Body of pancreas (tissue), 4 donors: ENCODE measurements around the gene BLOC1S5. TPM values are rescaled to one million over a fixed set of nuclear protein-coding genes. Genes with fewer than 3 reads are reported as not detected.

Experiments
- ATAC-seq: fragments of 150-250 bp; one replicate; pipeline ENCODE4 v1.9.1; 2016
- DNase-seq, 4 donors: peaks; one replicate each; pipeline ENCODE4 v3.0.0-alpha.2; 2019
- H3K27ac ChIP-seq, 4 donors: fragments of 200-600 bp; sonication (generic); 1 replicate in 3 of 4; 2 replicates in 1 of 4; pipeline versions ENCODE4 v1.5.1 to v1.6.1; 2016 to 2019; ENCODE audit warnings: mild to moderate bottlenecking in 1 of 4, mixed read lengths in 1 of 4, moderate library complexity in 1 of 4
- H3K27me3 ChIP-seq, 2 donors: fragments of 200-600 bp; sonication (generic); one replicate each; pipeline ENCODE4 v1.6.0; 2016; ENCODE audit warnings: mild to moderate bottlenecking in 1 of 2
- H3K36me3 ChIP-seq, 2 donors: fragments of 200-600 bp; sonication (generic); replicated peaks in 1 of 2; 2 replicates each; pipeline ENCODE4 v1.5.1; 2016; ENCODE audit warnings: low read depth in 2 of 2; ENCODE audit not compliant: insufficient read depth in 1 of 2
- H3K4me1 ChIP-seq: fragments of 200-600 bp; sonication (generic); one replicate; pipeline ENCODE4 v1.6.0; 2016
- H3K4me3 ChIP-seq, 2 donors: fragments of 200-600 bp; sonication (generic); 1 replicate in 1 of 2; 2 replicates in 1 of 2; pipeline ENCODE4 v1.5.1; 2016 to 2019
- H3K9me3 ChIP-seq, 3 donors: fragments of 200-600 bp; sonication (generic); 1 replicate in 2 of 3; 2 replicates in 1 of 3; pipeline ENCODE4 v1.5.1; 2016
- POLR2A ChIP-seq, 3 donors: fragments of 450-650 bp; IDR thresholded peaks; one replicate each; pipeline ENCODE4 v1.6.1; 2016; ENCODE audit warnings: antibody characterized with exemption in 3 of 3, mild to moderate bottlenecking in 2 of 3
- WGBS, 2 donors: methylation state at CpG; one replicate each; pipeline ENCODE4 v1.1.5; 2017; 5-methylcytosine and 5-hydroxymethylcytosine counted together
- intact Hi-C: fragments of 100-400 bp; cut with DNase I; formaldehyde crosslinking; loops from one replicate; pipeline ENCODE4 v1.15.1; 2023
- total RNA-seq, 2 donors: library from RNA; depleted of rRNA; stranded (reverse); fragments of >200 nt; gene quantifications; one replicate each; pipeline ENCODE4 v1.1.0, GENCODE V29; 2016
- TF ChIP-seq, protein P1 (sequence below), 7 experiments: fragments of 450-650 bp in 4 of 7; fragments of 200-600 bp in 3 of 7; sonication (generic) in 3 of 7; IDR thresholded peaks; one replicate each; pipeline ENCODE4 v1.5.1; 2016 to 2019; ENCODE audit warnings: antibody characterized with exemption in 7 of 7

BLOC1S5 gene
- total RNA-seq, 2 donors from 2014 or later = 2.6 to 4.4 TPM

DNA sequence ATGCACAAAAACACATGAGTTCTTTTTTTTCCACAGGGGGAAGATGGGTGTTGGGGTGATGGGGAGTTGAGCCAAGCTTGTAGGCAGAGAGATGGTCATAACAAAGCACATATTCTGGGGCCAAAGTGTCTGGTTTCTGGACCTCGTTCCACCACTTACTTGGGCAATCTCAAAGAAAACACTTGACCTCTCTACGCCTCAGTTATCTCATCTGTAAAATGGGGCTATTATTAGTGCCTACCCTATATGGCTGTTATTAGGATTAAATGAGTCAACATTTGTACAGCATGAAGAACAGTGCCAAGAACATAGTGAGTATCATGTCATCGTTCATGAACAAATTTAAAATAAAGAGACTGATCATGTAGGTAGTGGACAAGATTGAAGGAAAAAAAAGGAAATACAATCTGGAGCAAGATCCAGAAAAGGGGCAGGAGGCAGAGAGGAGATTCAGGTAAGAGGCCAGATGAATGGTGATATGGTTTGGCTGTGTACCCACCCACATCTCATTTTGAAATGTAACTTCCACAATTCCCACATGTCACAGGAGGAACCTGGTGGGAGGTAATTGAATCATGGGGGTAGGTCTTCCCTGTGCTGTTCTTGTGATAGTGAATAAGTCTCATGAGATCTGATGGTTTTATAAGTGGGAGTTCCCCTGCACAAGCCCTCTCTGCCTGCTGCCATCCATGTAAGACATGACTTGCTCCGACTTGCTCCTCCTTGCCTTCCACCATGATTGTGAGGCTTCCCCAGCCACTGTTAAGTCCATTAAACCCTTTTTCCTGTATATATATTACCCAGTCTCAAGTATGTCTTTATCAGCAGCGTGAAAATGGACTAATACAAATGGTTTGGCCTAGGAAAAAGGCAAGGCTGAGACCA, 23.9 kb upstream of the BLOC1S5 start:
- peaks cover 8 to 13% of the 10 kb centered on the region in 2 donors for H3K36me3 ChIP-seq
- no peak for DNase-seq
- TF ChIP-seq, protein P1, sequence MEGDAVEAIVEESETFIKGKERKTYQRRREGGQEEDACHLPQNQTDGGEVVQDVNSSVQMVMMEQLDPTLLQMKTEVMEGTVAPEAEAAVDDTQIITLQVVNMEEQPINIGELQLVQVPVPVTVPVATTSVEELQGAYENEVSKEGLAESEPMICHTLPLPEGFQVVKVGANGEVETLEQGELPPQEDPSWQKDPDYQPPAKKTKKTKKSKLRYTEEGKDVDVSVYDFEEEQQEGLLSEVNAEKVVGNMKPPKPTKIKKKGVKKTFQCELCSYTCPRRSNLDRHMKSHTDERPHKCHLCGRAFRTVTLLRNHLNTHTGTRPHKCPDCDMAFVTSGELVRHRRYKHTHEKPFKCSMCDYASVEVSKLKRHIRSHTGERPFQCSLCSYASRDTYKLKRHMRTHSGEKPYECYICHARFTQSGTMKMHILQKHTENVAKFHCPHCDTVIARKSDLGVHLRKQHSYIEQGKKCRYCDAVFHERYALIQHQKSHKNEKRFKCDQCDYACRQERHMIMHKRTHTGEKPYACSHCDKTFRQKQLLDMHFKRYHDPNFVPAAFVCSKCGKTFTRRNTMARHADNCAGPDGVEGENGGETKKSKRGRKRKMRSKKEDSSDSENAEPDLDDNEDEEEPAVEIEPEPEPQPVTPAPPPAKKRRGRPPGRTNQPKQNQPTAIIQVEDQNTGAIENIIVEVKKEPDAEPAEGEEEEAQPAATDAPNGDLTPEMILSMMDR (IDR thresholded peaks at IDR 0.05) = no peak
- TF ChIP-seq POLR2A (IDR thresholded peaks at IDR 0.05) = no peak
- no peaks in the 10 kb centered on the region for H3K27me3 ChIP-seq
- H3K4me1 ChIP-seq = peaks cover 27% of the 10 kb centered on the region
- 88 to 95% methylated on average over 5 of the region's 5 CpGs for WGBS, 2 donors
- ATAC-seq = no peak
- intact Hi-C loops = no loop called here
- H3K27ac ChIP-seq = no peak overlapping the region
- no peaks in the 10 kb centered on the region for H3K9me3 ChIP-seq
- no peak overlapping the region for H3K4me3 ChIP-seq

DNA sequence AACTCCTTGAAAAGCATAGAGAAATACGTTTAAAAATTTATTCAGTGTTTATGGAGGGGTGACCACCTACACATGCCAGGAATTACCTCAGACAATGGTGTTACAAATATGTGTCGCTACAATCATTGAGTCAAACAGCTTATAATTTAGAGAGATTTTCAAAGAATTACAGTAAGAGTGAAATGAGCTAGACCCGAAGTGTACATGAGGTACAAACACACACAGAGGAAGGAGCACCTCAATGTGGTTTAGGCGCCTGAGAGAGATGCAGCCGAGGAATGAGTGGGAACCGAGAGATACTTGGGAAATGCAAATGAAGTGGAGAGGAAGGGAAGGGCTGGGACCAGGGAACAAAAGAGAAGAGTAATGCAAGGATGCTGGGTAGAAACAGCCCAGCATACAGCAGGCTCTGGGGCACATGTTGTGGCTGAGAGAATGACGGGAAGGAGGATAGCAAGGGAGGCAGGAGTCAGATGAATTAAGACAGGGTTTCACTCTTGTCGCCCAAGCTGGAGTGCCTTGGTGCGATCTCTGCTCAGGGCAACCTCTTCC, 22.6 kb upstream of the BLOC1S5 start:
- peaks cover 8 to 13% of the 10 kb centered on the region in 2 donors for H3K36me3 ChIP-seq
- H3K4me3 ChIP-seq = no peak overlapping the region
- no peaks in the 10 kb centered on the region for H3K9me3 ChIP-seq
- 82 to 92% methylated on average over 9 of the region's 9 CpGs for WGBS, 2 donors
- no peak for TF ChIP-seq POLR2A (IDR thresholded peaks at IDR 0.05)
- TF ChIP-seq, protein P1 (IDR thresholded peaks at IDR 0.05) = no peak
- DNase-seq (no peak), ATAC-seq (no peak)
- H3K27me3 ChIP-seq = no peaks in the 10 kb centered on the region
- intact Hi-C loops = no loop called here
- peaks cover 37% of the 10 kb centered on the region for H3K4me1 ChIP-seq
- peak overlapping the region in 1 of 4 donors; percentile 10 for H3K27ac ChIP-seq

DNA sequence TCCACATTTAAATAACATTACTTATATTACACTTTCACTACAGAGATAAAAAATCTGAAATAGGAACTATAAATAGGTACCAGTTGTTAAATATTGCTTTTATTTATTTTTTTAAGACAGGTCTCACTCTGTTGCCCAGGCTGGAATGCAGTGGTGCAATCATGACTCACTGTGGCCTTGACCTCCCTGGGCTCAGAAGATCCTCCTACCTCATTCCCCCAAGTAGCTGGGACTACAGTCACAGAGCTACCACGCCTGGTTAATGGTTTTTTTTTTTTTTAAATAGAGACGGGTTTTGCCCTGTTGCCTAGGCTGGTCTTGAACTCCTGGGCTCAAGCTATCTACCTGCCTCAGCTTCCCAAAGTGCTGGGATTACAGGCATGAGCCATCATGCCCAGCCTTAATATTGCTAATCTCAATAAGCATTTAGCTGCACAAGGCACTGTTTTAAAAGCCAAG, 20.9 kb upstream of the BLOC1S5 start:
- no peak overlapping the region for H3K4me3 ChIP-seq
- DNase-seq (peak; percentile 51 to 66 (median 56)), ATAC-seq (peak; percentile 73)
- H3K36me3 ChIP-seq = peaks cover 8 to 11% of the 10 kb centered on the region in 2 donors
- intact Hi-C loops = no loop called here
- H3K27me3 ChIP-seq = no peaks in the 10 kb centered on the region
- TF ChIP-seq, protein P1 (IDR thresholded peaks at IDR 0.05) = no peak
- no peak for TF ChIP-seq POLR2A (IDR thresholded peaks at IDR 0.05)
- H3K27ac ChIP-seq = peak overlapping the region in 3 of 4 donors; percentile 38 to 60 (median 43)
- 27 to 36% methylated on average over 2 of the region's 2 CpGs for WGBS, 2 donors
- peaks cover 47% of the 10 kb centered on the region for H3K4me1 ChIP-seq
- H3K9me3 ChIP-seq = no peaks in the 10 kb centered on the region

DNA sequence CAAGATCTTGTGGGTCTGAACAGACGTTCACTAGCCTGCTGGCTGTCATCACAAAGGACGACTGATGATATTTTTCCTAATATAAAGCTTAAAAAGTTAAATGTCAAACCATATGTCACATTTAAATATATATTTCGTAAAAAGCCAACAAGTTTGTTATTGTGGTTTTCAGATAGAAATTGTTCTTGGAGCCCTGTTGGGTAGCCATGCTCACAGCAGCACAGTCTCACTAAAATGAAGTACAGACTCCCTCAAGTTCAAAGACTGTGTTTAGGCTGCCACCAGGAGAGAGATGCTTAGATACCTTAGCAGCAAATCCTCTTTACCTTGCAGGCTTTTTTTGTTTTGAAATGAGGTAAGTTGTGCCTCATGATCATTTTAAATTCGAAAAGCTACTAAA, 20.4 kb upstream of the BLOC1S5 start:
- H3K4me1 ChIP-seq = peaks cover 52% of the 10 kb centered on the region
- ATAC-seq (no peak), DNase-seq (no peak)
- H3K36me3 ChIP-seq = peaks cover 8 to 11% of the 10 kb centered on the region in 2 donors
- H3K4me3 ChIP-seq = no peak overlapping the region
- intact Hi-C loops = no loop called here
- no peaks in the 10 kb centered on the region for H3K27me3 ChIP-seq
- H3K9me3 ChIP-seq = no peaks in the 10 kb centered on the region
- H3K27ac ChIP-seq = peak overlapping the region in 3 of 4 donors; percentile 38 to 60 (median 43)
- WGBS, 2 donors = 72 to 87% methylated on average over 4 of the region's 4 CpGs
- no peak for TF ChIP-seq POLR2A (IDR thresholded peaks at IDR 0.05)
- TF ChIP-seq, protein P1 (IDR thresholded peaks at IDR 0.05) = no peak
